H7 (cell line): Measurements from ENCODE around the gene DGLUCY. TPM values are rescaled to one million over a fixed set of nuclear protein-coding genes. Genes with fewer than 3 reads are reported as not detected.
"Not testable (repeated sequence)": the region's sequence is repeated elsewhere in the genome, so short reads cannot be mapped to it uniquely, and the experiment has no call there.

Experiments used
- DNase-seq: peaks from one replicate; pipeline ENCODE4 v3.0.0; 2012
- H3K27me3 ChIP-seq: 2 replicates; pipeline ENCODE4 v1.6.0; 2011; ENCODE audit warnings: mild to moderate bottlenecking, low read length; ENCODE audit not compliant: control insufficient read depth, insufficient read depth
- H3K36me3 ChIP-seq: replicated peaks from 2 replicates; pipeline ENCODE4 v1.5.1; 2011; ENCODE audit warnings: low read length; ENCODE audit not compliant: control insufficient read depth, insufficient read depth
- H3K4me3 ChIP-seq: 2 replicates; pipeline ENCODE4 v1.5.1; 2011; ENCODE audit warnings: low read depth, mild to moderate bottlenecking, control low read depth, low read length, moderate library complexity; ENCODE audit not compliant: insufficient read depth
- total RNA-seq: library from RNA; depleted of rRNA; stranded (reverse); fragments of >200 nt; shearing (Covaris generic); gene quantifications from 2 replicates; pipeline ENCODE4 v1.2.3, GENCODE V29; 2014

Gene DGLUCY
- total RNA-seq, 1 experiment from 2014 or later: 20.3 TPM

DNA sequence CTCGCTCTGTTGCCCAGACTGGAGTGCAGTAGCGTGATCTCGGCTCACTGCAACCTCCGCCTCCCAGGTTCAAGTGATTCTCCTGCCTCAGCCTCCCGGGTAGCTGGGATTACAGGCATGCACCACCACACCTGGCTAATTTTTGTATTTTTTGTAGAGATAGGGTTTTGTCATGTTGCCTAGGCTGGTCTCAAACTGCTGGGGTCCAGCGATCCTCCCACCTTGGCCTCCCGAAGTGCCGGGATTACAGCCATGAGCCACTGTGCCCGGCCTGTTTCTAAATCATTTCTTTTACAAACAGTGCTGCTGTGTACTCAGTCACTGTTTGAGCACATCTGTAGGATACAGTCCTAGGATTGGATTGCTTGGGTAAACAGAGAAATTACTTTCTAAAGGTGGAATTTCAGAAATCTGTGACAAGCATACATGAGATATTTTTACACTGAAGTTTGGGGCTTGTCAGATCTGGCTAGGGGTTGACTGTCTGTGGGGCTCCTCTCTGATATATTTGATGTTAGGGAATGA is 42.3 kb downstream of the DGLUCY start:
- not testable (repeated sequence) for DNase-seq, H3K27me3 ChIP-seq

GRCh38 chr14:91156877-91157276 is 43.0 kb downstream of the DGLUCY start:
- H3K27me3 ChIP-seq, H3K36me3 ChIP-seq, DNase-seq, H3K4me3 ChIP-seq: not testable (repeated sequence)

More for the DNA sequence above, 42.3 kb downstream of the DGLUCY start:
- not testable (repeated sequence) for H3K36me3 ChIP-seq, H3K4me3 ChIP-seq

- no peaks in the 10 kb centered on the region for H3K27me3 ChIP-seq
- DNase-seq: no peak
- peaks cover 9% of the 10 kb centered on the region for H3K36me3 ChIP-seq
- H3K4me3 ChIP-seq: no peak overlapping the region
Observed at GRCh38 chr14:91158091-91158790, 44.4 kb downstream of the DGLUCY start.

DNA sequence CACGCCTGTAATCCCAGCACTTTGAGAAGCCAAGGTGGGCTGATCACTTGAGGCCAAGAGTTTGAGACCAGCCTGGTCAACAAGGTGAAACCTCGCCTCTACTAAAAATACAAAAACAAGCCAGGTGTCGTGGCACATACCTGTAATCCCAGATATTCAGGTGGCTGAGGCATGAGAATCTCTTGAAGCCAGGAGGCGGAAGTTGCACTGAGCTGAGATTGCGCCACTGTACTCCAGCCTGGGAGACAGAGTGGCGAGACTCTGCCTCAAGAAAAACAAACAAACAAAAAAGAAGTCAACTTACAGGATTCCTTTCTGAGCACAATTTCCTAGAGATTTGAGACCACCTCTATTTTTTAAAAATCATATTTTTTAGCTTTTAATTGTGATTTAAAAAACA is 45.3 kb downstream of the DGLUCY start:
- Histone ChIP-seq H3K4me3 (no peak overlapping the region), H3K27me3 (no peaks in the 10 kb centered on the region), H3K36me3 (peaks cover 9% of the 10 kb centered on the region)

GRCh38 chr14:91159906-91160305 is 46.0 kb downstream of the DGLUCY start:
- no peak for DNase-seq
- Histone ChIP-seq H3K36me3 (peaks cover 9% of the 10 kb centered on the region), H3K4me3 (no peak overlapping the region), H3K27me3 (no peaks in the 10 kb centered on the region)

More for the DNA sequence above, 45.3 kb downstream of the DGLUCY start:
- DNase-seq: no peak

DNA sequence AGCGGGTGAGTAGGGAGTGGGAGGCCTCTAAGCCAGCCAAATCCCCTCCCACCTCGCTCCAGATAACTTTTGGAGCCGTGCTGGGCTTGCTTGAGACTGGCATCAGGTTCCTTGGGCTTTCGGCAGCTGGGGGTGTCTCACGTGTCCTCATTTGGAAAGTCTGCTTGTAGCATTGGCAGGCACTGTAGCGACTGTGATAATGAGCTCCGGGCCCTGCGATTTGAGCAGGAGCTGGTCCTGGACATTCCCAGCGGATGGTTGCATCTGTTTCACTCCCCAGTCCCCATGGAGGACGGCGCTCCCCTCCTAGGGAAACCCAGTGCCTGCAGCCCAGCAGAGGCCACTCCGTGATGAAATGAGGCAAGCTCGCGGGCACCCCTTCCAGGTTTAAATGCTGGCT is 49.4 kb downstream of the DGLUCY start:
- Histone ChIP-seq H3K27me3 (no peaks in the 10 kb centered on the region), H3K36me3 (peaks cover 11% of the 10 kb centered on the region), H3K4me3 (no peak overlapping the region)
- DNase-seq: no peak

- no peaks in the 10 kb centered on the region for H3K27me3 ChIP-seq
- no peak overlapping the region for H3K4me3 ChIP-seq
- H3K36me3 ChIP-seq: peaks cover 13% of the 10 kb centered on the region
- no peak for DNase-seq
Observed at GRCh38 chr14:91164676-91165075, 50.8 kb downstream of the DGLUCY start.

DNA sequence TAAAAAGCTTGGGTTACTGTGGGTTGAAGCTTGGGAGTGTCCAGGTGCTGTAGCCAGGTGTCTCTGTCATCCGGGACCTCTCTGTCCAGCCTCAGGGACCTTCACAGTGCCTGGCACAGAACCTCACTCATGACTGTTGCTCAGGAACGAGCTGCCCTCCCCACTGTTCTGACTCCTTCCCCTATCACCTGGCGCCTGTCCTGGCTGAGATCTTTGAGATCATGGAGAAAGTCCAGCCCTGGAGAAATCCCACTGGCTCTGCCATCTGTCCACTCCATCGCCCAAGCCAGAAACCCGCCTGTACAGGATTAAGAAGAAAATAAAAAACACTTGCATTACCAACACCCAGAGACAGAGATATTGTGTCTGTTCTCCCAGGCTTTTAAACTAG is 53.5 kb downstream of the DGLUCY start:
- peaks cover 5% of the 10 kb centered on the region for H3K36me3 ChIP-seq
- DNase-seq: no peak
- no peak overlapping the region for H3K4me3 ChIP-seq
- no peaks in the 10 kb centered on the region for H3K27me3 ChIP-seq

DNA sequence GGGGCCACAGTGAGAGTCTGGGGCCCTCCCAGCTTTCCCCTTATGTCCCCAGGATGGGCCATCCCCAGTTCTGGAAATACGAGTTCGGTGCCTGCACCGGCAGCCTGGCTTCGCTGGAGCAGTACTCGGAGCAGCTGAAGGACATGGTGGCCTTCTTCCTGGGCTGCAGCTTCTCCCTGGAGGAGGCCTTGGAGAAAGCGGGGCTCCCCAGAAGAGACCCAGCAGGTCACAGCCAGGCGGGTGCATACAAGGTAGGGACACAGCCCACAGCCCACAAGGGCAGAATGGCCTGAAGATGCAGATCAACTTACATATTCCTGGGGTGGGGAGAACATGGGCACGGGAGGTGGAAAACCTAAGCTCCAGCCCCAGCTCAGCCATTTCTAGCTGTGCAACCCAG is 56.1 kb downstream of the DGLUCY start:
- H3K36me3 ChIP-seq: peaks cover 5% of the 10 kb centered on the region
- H3K27me3 ChIP-seq: no peaks in the 10 kb centered on the region
- DNase-seq: no peak

DNA sequence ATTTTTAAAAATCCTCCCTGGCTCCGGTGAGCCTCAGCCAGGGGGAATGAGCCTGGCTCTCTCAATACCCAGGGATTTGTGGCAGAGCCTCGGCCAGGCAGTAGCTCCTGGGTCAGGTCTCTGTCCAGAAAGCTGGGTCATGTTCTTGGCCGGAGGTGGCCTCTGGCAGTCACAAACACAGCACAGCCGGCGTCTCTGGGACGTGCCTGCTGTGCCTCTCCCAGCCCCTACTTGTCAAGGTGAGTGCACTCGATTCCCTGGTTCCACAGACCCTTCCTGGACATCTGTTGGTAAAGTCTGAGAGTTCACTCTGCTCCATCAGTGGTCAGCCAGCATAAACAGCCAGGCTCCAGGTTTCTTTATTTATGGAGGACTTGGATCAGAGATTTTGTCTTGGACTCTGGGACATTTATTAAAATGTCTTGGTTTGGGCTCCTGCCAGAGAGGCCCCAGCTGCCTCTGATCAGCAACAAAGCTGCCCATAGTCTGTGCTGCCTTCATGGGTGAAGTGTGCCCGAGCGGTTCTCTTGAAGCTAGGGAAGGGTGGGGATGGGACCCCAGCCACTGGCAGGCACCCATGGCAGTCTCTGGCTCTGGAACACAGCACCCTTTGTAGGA is 56.7 kb downstream of the DGLUCY start:
- Histone ChIP-seq H3K4me3 (no peak overlapping the region), H3K27me3 (no peaks in the 10 kb centered on the region), H3K36me3 (peaks cover 3% of the 10 kb centered on the region)
- no peak for DNase-seq

More for the DNA sequence above, 56.1 kb downstream of the DGLUCY start:
- H3K4me3 ChIP-seq: no peak overlapping the region

DNA sequence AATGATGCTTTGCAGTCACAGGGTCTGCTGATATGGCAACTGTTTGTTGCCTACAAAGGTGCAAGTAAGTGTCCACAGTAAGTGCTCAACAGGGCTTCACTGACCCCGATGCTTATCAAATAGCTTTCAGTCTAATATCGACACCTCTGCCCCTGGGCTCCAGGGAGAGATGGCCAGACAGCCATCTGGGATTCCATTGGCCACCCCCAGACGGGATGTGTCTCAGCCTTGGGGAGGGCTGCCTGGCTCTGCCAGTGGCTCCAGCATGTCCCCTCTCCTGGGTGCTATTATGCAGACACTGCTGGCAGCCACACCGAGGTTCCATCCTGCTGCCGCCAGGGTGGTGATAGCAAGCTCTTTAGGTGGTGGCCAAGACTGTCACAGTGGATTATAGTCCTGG is 57.4 kb downstream of the DGLUCY start:
- Histone ChIP-seq H3K27me3 (no peaks in the 10 kb centered on the region), H3K36me3 (peaks cover 3% of the 10 kb centered on the region), H3K4me3 (no peak overlapping the region)
- no peak for DNase-seq

GRCh38 chr14:91173221-91173670 is 59.4 kb downstream of the DGLUCY start:
- Histone ChIP-seq H3K27me3 (no peaks in the 10 kb centered on the region), H3K36me3 (peaks cover 3% of the 10 kb centered on the region), H3K4me3 (no peak overlapping the region)
- DNase-seq: peak; percentile 90

DNA sequence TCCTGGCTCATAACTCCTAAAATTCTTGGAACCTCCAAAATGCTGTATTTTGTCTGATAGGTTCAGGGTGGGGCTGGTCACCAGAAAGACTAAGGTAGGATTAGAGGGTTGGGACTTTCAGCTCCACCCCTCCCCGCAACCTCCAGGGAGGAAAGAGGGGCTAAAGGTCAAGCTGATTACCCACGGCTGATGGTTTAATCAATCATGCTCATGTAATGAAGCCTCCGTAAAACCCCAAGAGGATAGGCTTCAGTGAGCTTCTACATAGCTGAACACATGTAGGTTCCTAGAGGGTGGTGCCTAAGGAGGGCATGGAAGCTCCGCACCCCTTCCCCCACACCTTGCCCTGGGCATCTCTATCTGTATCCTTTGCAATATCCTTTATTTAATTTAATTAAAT is 60.0 kb downstream of the DGLUCY start:
- Histone ChIP-seq H3K27me3 (no peaks in the 10 kb centered on the region), H3K4me3 (no peak overlapping the region), H3K36me3 (peaks cover 1% of the 10 kb centered on the region)
- DNase-seq: no peak

GRCh38 chr14:91175291-91176201 is 61.7 kb downstream of the DGLUCY start:
- Histone ChIP-seq H3K36me3 (peaks cover 1% of the 10 kb centered on the region), H3K27me3 (no peaks in the 10 kb centered on the region), H3K4me3 (no peak overlapping the region)
- DNase-seq: no peak
